ENCODE data around the gene MRPL16. TPM values are rescaled to one million over a fixed set of nuclear protein-coding genes. Genes with fewer than 3 reads are reported as not detected.
"Not testable (repeated sequence)": the region's sequence is repeated elsewhere in the genome, so short reads cannot be mapped to it uniquely, and the experiment has no call there.

Gene MRPL16
- total and polyA plus RNA-seq, 12 donors = 69.9 to 108 (median 89.2) TPM

DNA sequence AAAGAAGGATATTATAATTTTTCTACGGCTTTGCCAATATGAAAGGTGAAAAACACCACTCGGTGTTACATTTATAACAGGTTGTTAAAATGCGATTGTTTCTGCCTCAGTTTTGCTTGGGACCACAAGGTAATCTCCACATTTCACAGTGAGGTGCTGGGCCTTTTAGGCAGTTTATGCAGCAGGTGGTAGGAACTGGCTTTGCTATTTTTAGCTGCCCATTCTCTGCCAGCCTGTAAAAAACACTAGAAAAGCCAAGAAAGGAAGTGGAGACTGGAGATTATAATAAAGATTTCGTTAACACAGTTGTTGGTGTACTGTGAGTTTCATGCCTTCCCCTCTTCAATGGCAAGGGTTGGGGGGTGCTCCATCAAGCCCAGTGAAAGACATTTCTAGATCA lies 8.0 kb upstream of the MRPL16 start:
- DNase-seq = no peak
- Histone ChIP-seq H3K4me1 (peaks cover 0 to 6% (median 0%) of the 10 kb centered on the region in 9 donors), H3K27ac (no peak overlapping the region), H3K36me3 (no peaks in the 10 kb centered on the region), H3K27me3 (no peaks in the 10 kb centered on the region), H3K9me3 (no peaks in the 10 kb centered on the region), H3K4me3 (no peak overlapping the region)
- WGBS, 2 donors = 69 to 70% methylated on average over 4 of the region's 4 CpGs
- ATAC-seq = no peak
- intact Hi-C loops (cut with DNase I) = no loop called here
- TF ChIP-seq, protein P1, sequence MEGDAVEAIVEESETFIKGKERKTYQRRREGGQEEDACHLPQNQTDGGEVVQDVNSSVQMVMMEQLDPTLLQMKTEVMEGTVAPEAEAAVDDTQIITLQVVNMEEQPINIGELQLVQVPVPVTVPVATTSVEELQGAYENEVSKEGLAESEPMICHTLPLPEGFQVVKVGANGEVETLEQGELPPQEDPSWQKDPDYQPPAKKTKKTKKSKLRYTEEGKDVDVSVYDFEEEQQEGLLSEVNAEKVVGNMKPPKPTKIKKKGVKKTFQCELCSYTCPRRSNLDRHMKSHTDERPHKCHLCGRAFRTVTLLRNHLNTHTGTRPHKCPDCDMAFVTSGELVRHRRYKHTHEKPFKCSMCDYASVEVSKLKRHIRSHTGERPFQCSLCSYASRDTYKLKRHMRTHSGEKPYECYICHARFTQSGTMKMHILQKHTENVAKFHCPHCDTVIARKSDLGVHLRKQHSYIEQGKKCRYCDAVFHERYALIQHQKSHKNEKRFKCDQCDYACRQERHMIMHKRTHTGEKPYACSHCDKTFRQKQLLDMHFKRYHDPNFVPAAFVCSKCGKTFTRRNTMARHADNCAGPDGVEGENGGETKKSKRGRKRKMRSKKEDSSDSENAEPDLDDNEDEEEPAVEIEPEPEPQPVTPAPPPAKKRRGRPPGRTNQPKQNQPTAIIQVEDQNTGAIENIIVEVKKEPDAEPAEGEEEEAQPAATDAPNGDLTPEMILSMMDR (IDR thresholded peaks at IDR 0.05) = no peak

- WGBS, 2 donors = 67 to 86% methylated on average over 1 of the region's 1 CpG
- H3K9me3 ChIP-seq; H3K27ac ChIP-seq; H3K27me3 ChIP-seq; ATAC-seq; H3K4me1 ChIP-seq; intact Hi-C loops (cut with DNase I); H3K36me3 ChIP-seq; H3K4me3 ChIP-seq; DNase-seq: not testable (repeated sequence)
Measured at GRCh38 chr11:59816434-59816833, 5.9 kb upstream of the MRPL16 start.

DNA sequence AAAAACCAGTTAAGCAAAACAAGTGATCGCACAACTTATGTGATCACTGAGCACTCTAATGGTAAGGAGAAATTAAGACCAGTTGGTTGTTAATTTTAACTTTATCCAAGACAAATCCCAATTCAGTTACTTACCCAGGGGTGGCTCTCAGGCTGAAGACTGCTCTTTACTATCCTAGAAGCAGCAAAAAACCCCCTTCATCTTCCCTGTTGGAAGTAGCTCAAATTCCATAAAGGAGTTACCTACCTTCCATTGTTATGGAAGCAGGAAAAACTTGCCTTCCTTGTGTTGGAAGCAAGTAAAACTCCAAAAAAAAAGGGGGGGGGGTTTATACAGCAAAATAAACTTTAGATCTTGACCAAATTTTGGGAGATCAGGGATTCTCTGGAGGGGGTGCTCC lies 5.2 kb upstream of the MRPL16 start:
- Histone ChIP-seq H3K4me3 (no peak overlapping the region), H3K27ac (no peak overlapping the region), H3K36me3 (no peaks in the 10 kb centered on the region), H3K27me3 (no peaks in the 10 kb centered on the region), H3K4me1 (peaks cover 0 to 10% (median 4%) of the 10 kb centered on the region in 9 donors), H3K9me3 (no peaks in the 10 kb centered on the region)
- TF ChIP-seq, protein P1 (IDR thresholded peaks at IDR 0.05) = no peak
- WGBS, 2 donors = 86 to 91% methylated on average over 1 of the region's 1 CpG
- ATAC-seq = no peak
- intact Hi-C loops (cut with DNase I) = no loop called here
- DNase-seq = no peak

GRCh38 chr11:59814021-59814420 lies 3.4 kb upstream of the MRPL16 start:
- DNase-seq (no peak), ATAC-seq (no peak)
- 49 to 58% methylated on average over 1 of the region's 1 CpG for WGBS, 2 donors
- TF ChIP-seq, protein P1 (IDR thresholded peaks at IDR 0.05) = no peak
- H3K36me3 ChIP-seq = peaks cover 0 to 4% (median 0%) of the 10 kb centered on the region in 9 donors
- H3K27me3 ChIP-seq = no peaks in the 10 kb centered on the region
- H3K4me1 ChIP-seq = peaks cover 0 to 22% (median 13%) of the 10 kb centered on the region in 9 donors
- H3K27ac ChIP-seq = no peak overlapping the region
- H3K9me3 ChIP-seq = no peaks in the 10 kb centered on the region
- H3K4me3 ChIP-seq = no peak overlapping the region
- intact Hi-C loops (cut with DNase I) = loop anchor here in 1 of 10 donors (5.0 kb wide), 1 partner anchor 147 kb away; the partner anchor contains the start of gene PATL1

DNA sequence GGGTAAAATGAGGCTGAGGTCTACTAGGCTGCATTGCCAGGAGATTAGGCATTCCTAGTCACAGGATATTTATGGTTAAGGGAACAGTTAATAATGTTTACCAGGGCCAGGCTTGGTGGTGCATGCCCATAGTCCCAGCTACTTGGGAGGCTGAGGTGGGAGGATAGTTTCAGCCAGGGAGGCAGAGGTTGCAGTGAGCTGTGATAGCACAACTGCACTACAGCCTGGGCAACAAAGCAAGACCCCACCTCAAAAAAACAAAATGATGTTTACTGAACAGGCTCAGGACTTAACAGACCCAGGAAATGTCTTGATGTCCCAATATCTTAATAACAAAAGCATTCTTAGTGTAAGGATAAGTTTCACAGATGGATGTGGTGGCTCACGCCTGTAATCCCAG lies 2.8 kb upstream of the MRPL16 start:
- DNase-seq (no peak), ATAC-seq (no peak)
- 93 to 94% methylated on average over 1 of the region's 1 CpG for WGBS, 2 donors
- Histone ChIP-seq H3K27ac (no peak overlapping the region), H3K36me3 (peaks cover 0 to 10% (median 0%) of the 10 kb centered on the region in 9 donors), H3K4me3 (no peak overlapping the region), H3K9me3 (no peaks in the 10 kb centered on the region), H3K27me3 (no peaks in the 10 kb centered on the region), H3K4me1 (peaks cover 0 to 21% (median 13%) of the 10 kb centered on the region in 9 donors)
- TF ChIP-seq, protein P1 (IDR thresholded peaks at IDR 0.05) = no peak
- intact Hi-C loops (cut with DNase I) = loop anchor here in 1 of 10 donors (5.0 kb wide), 1 partner anchor 146 kb away; the partner anchor contains the start of gene PATL1

All from heart right ventricle (tissue), 16 donors.